Suprapubic skin (tissue), 3 donors: ENCODE results near the gene STUM.
A peak's percentile ranks its signal among the peaks of the same experiment; 100 is the strongest.

ENCODE experiments used
- EP300 ChIP-seq: sonication (generic); formaldehyde crosslinking; IDR thresholded peaks from one replicate; pipeline ENCODE4 v1.6.1; 2017; ENCODE audit warnings: antibody characterized with exemption
- POLR2A ChIP-seq, 2 donors: fragments of 450-650 bp; IDR thresholded peaks; one replicate each; pipeline ENCODE4 v1.6.1; 2017; ENCODE audit warnings: antibody characterized with exemption in 2 of 2, mild to moderate bottlenecking in 2 of 2, moderate library complexity in 2 of 2
- TF ChIP-seq, protein P1 (sequence below), 2 donors: fragments of 200-600 bp in 1 of 2; fragments of 450-650 bp in 1 of 2; sonication (generic) in 1 of 2; IDR thresholded peaks; one replicate each; pipeline ENCODE4 v1.5.1; 2016 to 2019; ENCODE audit warnings: antibody characterized with exemption in 2 of 2, mild to moderate bottlenecking in 1 of 2, moderate library complexity in 1 of 2

DNA sequence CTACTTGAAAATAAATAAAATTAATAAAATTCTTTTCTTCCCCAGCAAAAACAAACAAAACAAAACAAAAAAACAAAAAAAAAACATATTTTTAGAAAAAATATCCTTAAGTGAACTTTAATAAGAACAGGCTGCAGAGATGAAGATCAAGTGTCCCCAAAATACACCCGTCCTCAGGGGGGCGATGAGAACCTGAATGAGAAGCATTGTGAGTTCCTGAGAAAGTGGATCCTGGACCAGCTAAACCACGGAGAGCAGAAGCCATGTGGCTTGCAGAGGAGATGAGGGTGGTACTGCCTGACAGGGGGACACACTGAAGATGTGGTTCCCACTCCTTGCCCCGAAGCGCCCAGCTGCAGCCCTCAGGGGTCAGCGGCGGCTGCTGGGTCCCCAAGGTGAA is 101.2 kb downstream of the STUM start:
- no peak for TF ChIP-seq POLR2A (IDR thresholded peaks at IDR 0.05)
- TF ChIP-seq, protein P1, sequence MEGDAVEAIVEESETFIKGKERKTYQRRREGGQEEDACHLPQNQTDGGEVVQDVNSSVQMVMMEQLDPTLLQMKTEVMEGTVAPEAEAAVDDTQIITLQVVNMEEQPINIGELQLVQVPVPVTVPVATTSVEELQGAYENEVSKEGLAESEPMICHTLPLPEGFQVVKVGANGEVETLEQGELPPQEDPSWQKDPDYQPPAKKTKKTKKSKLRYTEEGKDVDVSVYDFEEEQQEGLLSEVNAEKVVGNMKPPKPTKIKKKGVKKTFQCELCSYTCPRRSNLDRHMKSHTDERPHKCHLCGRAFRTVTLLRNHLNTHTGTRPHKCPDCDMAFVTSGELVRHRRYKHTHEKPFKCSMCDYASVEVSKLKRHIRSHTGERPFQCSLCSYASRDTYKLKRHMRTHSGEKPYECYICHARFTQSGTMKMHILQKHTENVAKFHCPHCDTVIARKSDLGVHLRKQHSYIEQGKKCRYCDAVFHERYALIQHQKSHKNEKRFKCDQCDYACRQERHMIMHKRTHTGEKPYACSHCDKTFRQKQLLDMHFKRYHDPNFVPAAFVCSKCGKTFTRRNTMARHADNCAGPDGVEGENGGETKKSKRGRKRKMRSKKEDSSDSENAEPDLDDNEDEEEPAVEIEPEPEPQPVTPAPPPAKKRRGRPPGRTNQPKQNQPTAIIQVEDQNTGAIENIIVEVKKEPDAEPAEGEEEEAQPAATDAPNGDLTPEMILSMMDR (IDR thresholded peaks at IDR 0.05), result peak in 1 of 2 donors; percentile 1
- TF ChIP-seq EP300, result no peak
